Gastroesophageal sphincter (tissue), 3 donors: Measurements from ENCODE around the gene NPHP4.

ENCODE experiments used
- CTCF ChIP-seq, 4 experiments: fragments of 200-600 bp in 2 of 4; fragments of 450-650 bp in 2 of 4; sonication (generic) in 1 of 4; IDR thresholded peaks; one replicate each; pipeline ENCODE4 v1.5.1; 2017 to 2019; ENCODE audit warnings: antibody characterized with exemption in 4 of 4, mild to moderate bottlenecking in 2 of 4, moderate library complexity in 2 of 4
- EP300 ChIP-seq: sonication (generic); formaldehyde crosslinking; IDR thresholded peaks from one replicate; pipeline ENCODE4 v1.6.1; 2017; ENCODE audit warnings: antibody characterized with exemption, mild to moderate bottlenecking
- POLR2A ChIP-seq, 2 donors: fragments of 450-650 bp; IDR thresholded peaks; one replicate each; pipeline ENCODE4 v1.6.1; 2017; ENCODE audit warnings: antibody characterized with exemption in 2 of 2, mild to moderate bottlenecking in 2 of 2, moderate library complexity in 1 of 2
- POLR2AphosphoS5 ChIP-seq: sonication (generic); formaldehyde crosslinking; IDR thresholded peaks from one replicate; pipeline ENCODE4 v1.6.1; 2017; ENCODE audit warnings: antibody characterized with exemption

- TF ChIP-seq CTCF (IDR thresholded peaks at IDR 0.05) (no peak), POLR2A (IDR thresholded peaks at IDR 0.05) (no peak), EP300 (no peak), POLR2AphosphoS5 (no peak)
Measured at GRCh38 chr1:5943343-5944124, 48.7 kb downstream of the NPHP4 start.
